IMR-90 (cell line): Measurements from ENCODE around the gene KCNK5. TPM values are rescaled to one million over a fixed set of nuclear protein-coding genes. Genes with fewer than 3 reads are reported as not detected.

Experiments used
- ATAC-seq: fragments of 200-7000 bp; cut with Tn5 transposase; 2 replicates; pipeline ENCODE4 v1.9.1; 2020; ENCODE audit warnings: low read depth, mild to moderate bottlenecking, moderate library complexity
- BruUV-seq: library from RNA; stranded (reverse); fragments of 400-500 nt; replicated peaks from 2 replicates; lab custom pipeline; 2021; lab: Mats Ljungman, UMichigan
- CTCF ChIA-PET: fragments of 300-600 bp; formaldehyde crosslinking; extraction: SDS; loops from one replicate; lab custom pipeline; 2021; ENCODE audit warnings: antibody characterized with exemption; lab: Yijun Ruan, JAX
- POLR2A ChIA-PET: fragments of 300-600 bp; sonication (Branson Sonifier 250); formaldehyde crosslinking; loops from one replicate; lab custom pipeline; 2022; ENCODE audit warnings: antibody characterized with exemption; ENCODE audit not compliant: unreplicated experiment; lab: Charles Lee
- DNase-seq: peaks from one replicate; pipeline ENCODE4 v3.0.0; 2013
- H2AFZ ChIP-seq: replicated peaks from 2 replicates; pipeline ENCODE3; 2013; ENCODE audit warnings: low read length, mild to moderate bottlenecking; ENCODE audit not compliant: poor library complexity
- H2AK5ac ChIP-seq: 2 replicates; pipeline ENCODE4 v1.6.1; 2013; ENCODE audit warnings: low read depth, low read length, inconsistent platforms
- H2AK9ac ChIP-seq: replicated peaks from 2 replicates; pipeline ENCODE3; 2013; ENCODE audit warnings: mild to moderate bottlenecking, low read depth, low read length, moderate library complexity; ENCODE audit not compliant: poor library complexity
- H2BK120ac ChIP-seq: 2 replicates; pipeline ENCODE4 v1.6.1; 2013; ENCODE audit warnings: low read depth, low read length, inconsistent platforms
- H2BK15ac ChIP-seq: 3 replicates; pipeline ENCODE4 v1.6.1; 2013; ENCODE audit warnings: low read depth, low read length, inconsistent platforms
- H2BK20ac ChIP-seq: 2 replicates; pipeline ENCODE4 v1.6.1; 2013; ENCODE audit warnings: low read depth, mild to moderate bottlenecking, inconsistent platforms, low read length, moderate library complexity
- H2BK5ac ChIP-seq: 2 replicates; pipeline ENCODE4 v1.6.1; 2013; ENCODE audit warnings: mild to moderate bottlenecking, low read depth, low read length, inconsistent platforms; ENCODE audit not compliant: poor library complexity, severe bottlenecking
- H3K14ac ChIP-seq: replicated peaks from 2 replicates; pipeline ENCODE4 v1.6.1; 2013; ENCODE audit warnings: low read depth, low read length, inconsistent platforms
- H3K18ac ChIP-seq: 2 replicates; pipeline ENCODE4 v1.6.1; 2013; ENCODE audit warnings: low read depth, low read length, control low read depth
- H3K23ac ChIP-seq: 2 replicates; pipeline ENCODE4 v1.6.1; 2013; ENCODE audit warnings: low read depth, low read length, inconsistent platforms
- H3K27ac ChIP-seq: 2 replicates; pipeline ENCODE4 v1.5.1; 2013; ENCODE audit warnings: mild to moderate bottlenecking, control low read depth, low read length; ENCODE audit not compliant: insufficient read depth
- H3K27me3 ChIP-seq: 2 replicates; pipeline ENCODE4 v1.6.1; 2013; ENCODE audit warnings: low read length; ENCODE audit not compliant: control insufficient read depth, insufficient read depth
- H3K36me3 ChIP-seq: 2 replicates; pipeline ENCODE4 v1.6.1; 2013; ENCODE audit warnings: low read length, mixed read lengths; ENCODE audit not compliant: control insufficient read depth, insufficient read depth
- H3K4ac ChIP-seq: 2 replicates; pipeline ENCODE4 v1.6.1; 2013; ENCODE audit warnings: low read depth, low read length, inconsistent platforms
- H3K4me1 ChIP-seq: 2 replicates; pipeline ENCODE4 v1.6.1; 2013; ENCODE audit warnings: low read length, mixed read lengths; ENCODE audit not compliant: control insufficient read depth, insufficient read depth
- H3K4me2 ChIP-seq: 2 replicates; pipeline ENCODE4 v1.6.1; 2013; ENCODE audit warnings: low read depth, mild to moderate bottlenecking, control low read depth, low read length, moderate library complexity
- H3K4me3 ChIP-seq: 2 replicates; pipeline ENCODE4 v1.5.1; 2013; ENCODE audit warnings: low read depth, mild to moderate bottlenecking, control low read depth, low read length, moderate library complexity; ENCODE audit not compliant: insufficient read depth
- H3K56ac ChIP-seq: 2 replicates; pipeline ENCODE4 v1.6.1; 2013; ENCODE audit warnings: low read length, inconsistent platforms; ENCODE audit not compliant: insufficient read depth; ENCODE audit errors: extremely low read depth
- H3K79me1 ChIP-seq, 2 experiments: 2 replicates each; pipeline ENCODE4 v1.6.1; 2013; ENCODE audit warnings: low read length in 2 of 2, inconsistent platforms in 1 of 2, low read depth in 1 of 2
- H3K9ac ChIP-seq: 2 replicates; pipeline ENCODE4 v1.6.1; 2013; ENCODE audit warnings: low read depth, low read length, control low read depth
- H3K9me1 ChIP-seq: 2 replicates; pipeline ENCODE4 v1.6.1; 2013; ENCODE audit warnings: low read length, inconsistent platforms; ENCODE audit not compliant: insufficient read depth
- H3K9me3 ChIP-seq: 2 replicates; pipeline ENCODE4 v1.6.1; 2013; ENCODE audit warnings: low read length; ENCODE audit not compliant: control insufficient read depth, insufficient read depth
- H4K20me1 ChIP-seq: 2 replicates; pipeline ENCODE4 v1.6.1; 2013; ENCODE audit warnings: low read length, inconsistent platforms; ENCODE audit not compliant: insufficient read depth
- H4K5ac ChIP-seq: 2 replicates; pipeline ENCODE4 v1.6.1; 2013; ENCODE audit warnings: mild to moderate bottlenecking, low read depth, low read length, control low read depth
- H4K8ac ChIP-seq, 2 experiments: 2 replicates each; pipeline ENCODE4 v1.6.1; 2013; ENCODE audit warnings: low read depth in 2 of 2, low read length in 2 of 2, control low read depth in 1 of 2, inconsistent platforms in 1 of 2
- H4K91ac ChIP-seq: 2 replicates; pipeline ENCODE4 v1.6.1; 2013; ENCODE audit warnings: low read depth, low read length, inconsistent platforms; ENCODE audit not compliant: insufficient read depth
- BHLHE40 ChIP-seq: fragments of 150-350 bp; IDR thresholded peaks from 2 replicates; pipeline ENCODE4 v1.6.1; 2016; ENCODE audit warnings: mild to moderate bottlenecking, low read depth, low read length
- CEBPB ChIP-seq: IDR thresholded peaks from 2 replicates; pipeline ENCODE4 v1.6.1; 2012; ENCODE audit warnings: low read depth, low read length, improper control_type of control experiment
- CHD1 ChIP-seq: IDR thresholded peaks from 2 replicates; pipeline ENCODE4 v1.6.1; 2012; ENCODE audit warnings: low read depth, low read length, improper control_type of control experiment
- CTCF ChIP-seq: conservative IDR thresholded peaks from 2 replicates; pipeline ENCODE4 v1.5.1; 2012; ENCODE audit warnings: mild to moderate bottlenecking, low read depth, low read length, improper control_type of control experiment
- ELK1 ChIP-seq: fragments of 150-350 bp; IDR thresholded peaks from 2 replicates; pipeline ENCODE4 v1.6.1; 2016; ENCODE audit warnings: low read depth, mild to moderate bottlenecking, low read length, moderate library complexity, borderline replicate concordance
- FOS ChIP-seq: fragments of 150-350 bp; IDR thresholded peaks from 2 replicates; pipeline ENCODE4 v1.6.1; 2016; ENCODE audit warnings: low read depth, low read length
- MAFK ChIP-seq: IDR thresholded peaks from 2 replicates; pipeline ENCODE4 v1.6.1; 2012; ENCODE audit warnings: low read depth, low read length, improper control_type of control experiment
- MAZ ChIP-seq: IDR thresholded peaks from 2 replicates; pipeline ENCODE4 v1.6.1; 2012; ENCODE audit warnings: low read depth, mild to moderate bottlenecking, low read length, improper control_type of control experiment, moderate library complexity, borderline replicate concordance
- MXI1 ChIP-seq: IDR thresholded peaks from 2 replicates; pipeline ENCODE4 v1.6.1; 2012; ENCODE audit warnings: low read depth, mild to moderate bottlenecking, low read length, moderate library complexity, borderline replicate concordance
- NFE2L2 ChIP-seq: fragments of 150-350 bp; IDR thresholded peaks from 2 replicates; pipeline ENCODE4 v1.6.1; 2016; ENCODE audit warnings: low read depth, mild to moderate bottlenecking, low read length
- POLR2A ChIP-seq: IDR thresholded peaks from 2 replicates; pipeline ENCODE4 v1.6.1; 2012; ENCODE audit warnings: mild to moderate bottlenecking, low read depth, low read length
- RAD21 ChIP-seq: IDR thresholded peaks from 2 replicates; pipeline ENCODE4 v1.6.1; 2012; ENCODE audit warnings: low read length, improper control_type of control experiment
- RCOR1 ChIP-seq: IDR thresholded peaks from 2 replicates; pipeline ENCODE4 v1.6.1; 2012; ENCODE audit warnings: mild to moderate bottlenecking, low read length, improper control_type of control experiment; ENCODE audit not compliant: insufficient replicate concordance
- RFX5 ChIP-seq: IDR thresholded peaks from 2 replicates; pipeline ENCODE4 v1.8.0; 2012; ENCODE audit warnings: low read depth, mild to moderate bottlenecking, low read length, moderate library complexity
- SMC3 ChIP-seq: fragments of 150-350 bp; IDR thresholded peaks from 2 replicates; pipeline ENCODE4 v1.6.1; 2016; ENCODE audit warnings: low read depth, mild to moderate bottlenecking, antibody characterized with exemption, low read length, moderate library complexity
- USF2 ChIP-seq: fragments of 150-350 bp; IDR thresholded peaks from 2 replicates; pipeline ENCODE4 v1.6.1; 2017; ENCODE audit warnings: mild to moderate bottlenecking, antibody characterized with exemption, low read length, low read depth
- WGBS, 2 experiments: methylation state at CpG; one replicate each; pipeline versions ENCODE4 v1.1.5 to v1.1.7; 2013; ENCODE audit warnings: missing lambda C conversion rate in 2 of 2; ENCODE audit not compliant: insufficient read length in 1 of 2; ENCODE audit errors: extremely low coverage in 2 of 2; 5-methylcytosine and 5-hydroxymethylcytosine counted together
- dilution Hi-C: fragments of 300-500 bp; cut with HindIII; formaldehyde crosslinking; loops from one replicate; pipeline ENCODE4 v1.14.3; 2018; ENCODE audit warnings: low sequenced_read_pairs; ENCODE audit not compliant: unreplicated experiment
- in situ Hi-C: fragments of 300-500 bp; cut with MboI; formaldehyde crosslinking; loops from 3 replicates; pipeline ENCODE4 v1.14.3; 2019; ENCODE audit warnings: low sequenced_read_pairs, inconsistent platforms, mixed read lengths
- intact Hi-C: fragments of 100-400 bp; cut with micrococcal nuclease; formaldehyde crosslinking; loops from 2 replicates; pipeline ENCODE4 v1.10.0; 2022
- polyA plus RNA-seq, 3 experiments: library from polyadenylated mRNA; depleted of rRNA; stranded (reverse); fragments of >200 nt; gene quantifications; 2 replicates each; pipeline ENCODE4 v1.2.3, GENCODE V29; 2012; ENCODE audit warnings: low replicate concordance in 1 of 3
- total RNA-seq: library from RNA; depleted of rRNA; stranded (reverse); fragments of >200 nt; gene quantifications from 2 replicates; pipeline ENCODE4 v1.2.3, GENCODE V29; 2012

The KCNK5 gene
- total and polyA plus RNA-seq, 2 of the 4 experiments (the other 2 are of a cell fraction): not detected

DNA sequence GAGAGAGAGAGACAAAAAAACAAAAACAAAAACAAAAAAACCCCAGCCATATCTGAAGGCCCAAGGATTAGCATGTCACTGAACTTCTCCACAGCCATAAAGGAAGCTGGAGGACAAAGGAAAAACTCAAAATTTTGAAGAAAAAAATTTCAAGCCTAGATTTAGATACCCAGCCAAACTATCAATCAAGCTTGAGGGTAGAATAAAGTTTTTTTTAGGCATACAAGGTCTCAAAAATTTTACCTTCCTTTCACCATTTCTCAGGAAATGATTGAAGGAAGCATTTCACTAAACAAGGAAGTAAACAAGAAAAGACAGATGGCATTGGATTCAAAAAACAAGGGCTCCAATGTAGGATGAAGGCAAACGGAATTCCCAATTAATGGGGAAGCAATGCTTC is 52.1 kb downstream of the KCNK5 start:
- H3K23ac ChIP-seq: no peak overlapping the region
- H3K56ac ChIP-seq: no peak overlapping the region
- H3K18ac ChIP-seq: no peak overlapping the region
- in situ Hi-C loops: no loop called here
- no peak overlapping the region for H2AK9ac ChIP-seq
- H3K27me3 ChIP-seq: no peaks in the 10 kb centered on the region
- dilution Hi-C loops: no loop called here
- H2BK15ac ChIP-seq: no peak overlapping the region
- H2BK120ac ChIP-seq: no peak overlapping the region
- H2BK20ac ChIP-seq: no peak overlapping the region
- H3K4me3 ChIP-seq: no peak overlapping the region
- no peaks in the 10 kb centered on the region for H3K36me3 ChIP-seq
- no peak overlapping the region for H2BK5ac ChIP-seq
- H4K5ac ChIP-seq: no peak overlapping the region
- no peak overlapping the region for H3K4me2 ChIP-seq
- H3K4me1 ChIP-seq: no peaks in the 10 kb centered on the region
- no peak overlapping the region for H3K14ac ChIP-seq
- no peaks in the 10 kb centered on the region for H3K9me3 ChIP-seq
- POLR2A ChIA-PET: no interaction called here
- H3K27ac ChIP-seq: no peak overlapping the region
- DNase-seq (no peak), ATAC-seq (no peak)
- H3K79me1 ChIP-seq: no peaks in the 10 kb centered on the region
- no peak overlapping the region for H3K4ac ChIP-seq
- no peak overlapping the region for H4K8ac ChIP-seq
- intact Hi-C loops: no loop called here
- H4K91ac ChIP-seq: no peak overlapping the region
- CTCF ChIA-PET: no interaction called here
- WGBS, 2 experiments: no CpG with 5 or more reads among the region's 1 CpG
- H3K9ac ChIP-seq: no peak overlapping the region
- H3K9me1 ChIP-seq: no peaks in the 10 kb centered on the region
- no peak overlapping the region for H2AK5ac ChIP-seq
- TF ChIP-seq FOS (no peak), RAD21 (no peak), NFE2L2 (no peak), SMC3 (no peak), MXI1 (no peak), CHD1 (no peak), RFX5 (no peak), ELK1 (no peak), BHLHE40 (no peak), USF2 (no peak), MAFK (no peak), MAZ (no peak), RCOR1 (no peak), POLR2A (no peak), CTCF (no peak), CEBPB (no peak)
- H2AFZ ChIP-seq: no peak overlapping the region
- BruUV-seq: no TSS peak
- no peaks in the 10 kb centered on the region for H4K20me1 ChIP-seq
